Heart left ventricle (tissue), 16 donors: ENCODE measurements around the gene LMTK2. TPM values are rescaled to one million over a fixed set of nuclear protein-coding genes. Genes with fewer than 3 reads are reported as not detected.

Source experiments
- ATAC-seq, 4 donors: fragments of 200-7000 bp; cut with Tn5 transposase; one replicate each; pipeline ENCODE4 v1.9.1; 2020 to 2022; ENCODE audit warnings: moderate library complexity in 4 of 4, mild to moderate bottlenecking in 3 of 4, moderate number of reproducible peaks in 1 of 4
- DNase-seq, 5 donors: peaks; one replicate each; pipeline ENCODE4 v3.0.0-alpha.2; 2020
- H3K27ac ChIP-seq, 12 donors: fragments of 200-600 bp; sonication (generic) in 4 of 12; one replicate each; pipeline versions ENCODE4 v1.5.0 to v1.8.0; 2016 to 2022; ENCODE audit warnings: mild to moderate bottlenecking in 2 of 12
- H3K27me3 ChIP-seq, 9 donors: fragments of 200-600 bp; sonication (generic) in 2 of 9; one replicate each; pipeline versions ENCODE4 v1.5.1 to v1.8.0; 2016 to 2022; ENCODE audit warnings: mild to moderate bottlenecking in 3 of 9
- H3K36me3 ChIP-seq, 9 donors: fragments of 200-600 bp; sonication (generic) in 2 of 9; one replicate each; pipeline versions ENCODE4 v1.5.0 to v1.8.0; 2018 to 2022; ENCODE audit warnings: mild to moderate bottlenecking in 2 of 9
- H3K4me1 ChIP-seq, 12 donors: fragments of 200-600 bp; sonication (generic) in 4 of 12; one replicate each; pipeline versions ENCODE4 v1.5.0 to v1.8.0; 2016 to 2022; ENCODE audit warnings: mild to moderate bottlenecking in 3 of 12
- H3K4me3 ChIP-seq, 12 donors: fragments of 200-600 bp; sonication (generic) in 4 of 12; one replicate each; pipeline versions ENCODE4 v1.5.0 to v1.8.0; 2017 to 2022; ENCODE audit warnings: mild to moderate bottlenecking in 9 of 12, moderate library complexity in 4 of 12
- H3K9me3 ChIP-seq, 12 donors: fragments of 200-600 bp; sonication (generic) in 4 of 12; one replicate each; pipeline versions ENCODE4 v1.5.0 to v1.8.0; 2016 to 2022; ENCODE audit warnings: mild to moderate bottlenecking in 1 of 12
- POLR2A ChIP-seq, 2 donors: fragments of 450-650 bp; IDR thresholded peaks; one replicate each; pipeline ENCODE4 v1.6.1; 2017; ENCODE audit warnings: antibody characterized with exemption in 2 of 2, mild to moderate bottlenecking in 2 of 2, moderate library complexity in 2 of 2
- WGBS, 4 donors: extraction: QIAGEN DNeasy Blood & Tissue Kit in 2 of 4; methylation state at CpG; one replicate each; pipeline versions ENCODE4 v1.1.5 to v1.1.7; 2013 to 2018; 5-methylcytosine and 5-hydroxymethylcytosine counted together
- intact Hi-C, 10 donors: fragments of 100-400 bp; cut with DNase I; formaldehyde crosslinking; loops; one replicate each; pipeline versions ENCODE4 v1.11.1 to v1.14.2; 2022
- polyA plus RNA-seq, 2 donors: library from polyadenylated mRNA; stranded (reverse); fragments of 200-250 nt; gene quantifications; one replicate each; pipeline ENCODE4 v1.2.3, GENCODE V29; 2013
- total RNA-seq, 9 donors: library from RNA; depleted of rRNA in 2 of 9; stranded (reverse); fragments of >200 nt in 2 of 9; fragmentation: NEBNext Ultra II Directional in 3 of 9; extraction: Animal tissue kit (Norgen Biotek cat#: 25700) in 3 of 9; gene quantifications; one replicate each; pipeline versions ENCODE4 v1.1.0 to v1.2.4, GENCODE V29; 2016 to 2023
- TF ChIP-seq, protein P1 (sequence below), 12 donors: fragments of 200-600 bp; sonication (generic) in 4 of 12; IDR thresholded peaks; one replicate each; pipeline versions ENCODE4 v1.5.0 to v1.8.0; 2018 to 2022; ENCODE audit warnings: antibody characterized with exemption in 12 of 12, mild to moderate bottlenecking in 5 of 12
- donor health status: ischemic (EF 13 %, LVEDD 7.1; RV severe dilation, severe dysfunction).
- donor health status: healthy with polysubstance abuse.
- donor health status: DM: no; HTN: yes; CAD: no.
- donor health status: DM: no; HTN: no; CAD: no.
- donor health status: ischemic (EF 25% LVEDD 6.9; RV normal size, moderate dysfunction).
- donor health status: ischemic (EF 25% LVEDD 5.7; RV mildly dilated, moderate dysfunction).
- donor health status: healthy.
- donor health status: DM: yes; HTN: yes; CAD: no.
- donor health status: ischemic (EF 35%, LVEDD 5.7; RV mildly dilated, moderate dysfunction).
- donor health status: nonischemic (EF 11% LVEDD 7.7; RV severe dilation, severe dysfunction).
- donor health status: DM: yes; HTN: yes; CAD: no.
- donor health status: PGD.
- donor health status: ischemic (EF 29% LVEDD 5.4; RV normal size, mild dysfunction).
- donor health status: nonischemic (EF 23%, LVEDD 6.1; RV moderate dilation, normal function).

Gene LMTK2
- total and polyA plus RNA-seq, 11 donors: 6.3 to 58.3 (median 27.3) TPM

- no peak for TF ChIP-seq POLR2A (IDR thresholded peaks at IDR 0.05)
- TF ChIP-seq, protein P1, sequence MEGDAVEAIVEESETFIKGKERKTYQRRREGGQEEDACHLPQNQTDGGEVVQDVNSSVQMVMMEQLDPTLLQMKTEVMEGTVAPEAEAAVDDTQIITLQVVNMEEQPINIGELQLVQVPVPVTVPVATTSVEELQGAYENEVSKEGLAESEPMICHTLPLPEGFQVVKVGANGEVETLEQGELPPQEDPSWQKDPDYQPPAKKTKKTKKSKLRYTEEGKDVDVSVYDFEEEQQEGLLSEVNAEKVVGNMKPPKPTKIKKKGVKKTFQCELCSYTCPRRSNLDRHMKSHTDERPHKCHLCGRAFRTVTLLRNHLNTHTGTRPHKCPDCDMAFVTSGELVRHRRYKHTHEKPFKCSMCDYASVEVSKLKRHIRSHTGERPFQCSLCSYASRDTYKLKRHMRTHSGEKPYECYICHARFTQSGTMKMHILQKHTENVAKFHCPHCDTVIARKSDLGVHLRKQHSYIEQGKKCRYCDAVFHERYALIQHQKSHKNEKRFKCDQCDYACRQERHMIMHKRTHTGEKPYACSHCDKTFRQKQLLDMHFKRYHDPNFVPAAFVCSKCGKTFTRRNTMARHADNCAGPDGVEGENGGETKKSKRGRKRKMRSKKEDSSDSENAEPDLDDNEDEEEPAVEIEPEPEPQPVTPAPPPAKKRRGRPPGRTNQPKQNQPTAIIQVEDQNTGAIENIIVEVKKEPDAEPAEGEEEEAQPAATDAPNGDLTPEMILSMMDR (IDR thresholded peaks at IDR 0.05): no peak
- Histone ChIP-seq H3K4me3 (no peak overlapping the region), H3K27me3 (no peaks in the 10 kb centered on the region), H3K4me1 (peaks cover 0 to 23% (median 12%) of the 10 kb centered on the region in 12 donors), H3K36me3 (peaks cover 0 to 49% (median 21%) of the 10 kb centered on the region in 9 donors), H3K9me3 (no peaks in the 10 kb centered on the region), H3K27ac (peak overlapping the region in 8 of 12 donors; percentile 10 to 69 (median 36))
- 53 to 60% (median 59%) methylated on average over 16 of the region's 16 CpGs for WGBS, 4 donors
- peak; percentile 44 to 79 (median 77) for DNase-seq
- intact Hi-C loops: no loop called here
- ATAC-seq: peak; percentile 88 to 93 (median 91)
These were observed 71.7 kb downstream of the LMTK2 start for GRCh38 chr7:98178321-98178720.

DNA sequence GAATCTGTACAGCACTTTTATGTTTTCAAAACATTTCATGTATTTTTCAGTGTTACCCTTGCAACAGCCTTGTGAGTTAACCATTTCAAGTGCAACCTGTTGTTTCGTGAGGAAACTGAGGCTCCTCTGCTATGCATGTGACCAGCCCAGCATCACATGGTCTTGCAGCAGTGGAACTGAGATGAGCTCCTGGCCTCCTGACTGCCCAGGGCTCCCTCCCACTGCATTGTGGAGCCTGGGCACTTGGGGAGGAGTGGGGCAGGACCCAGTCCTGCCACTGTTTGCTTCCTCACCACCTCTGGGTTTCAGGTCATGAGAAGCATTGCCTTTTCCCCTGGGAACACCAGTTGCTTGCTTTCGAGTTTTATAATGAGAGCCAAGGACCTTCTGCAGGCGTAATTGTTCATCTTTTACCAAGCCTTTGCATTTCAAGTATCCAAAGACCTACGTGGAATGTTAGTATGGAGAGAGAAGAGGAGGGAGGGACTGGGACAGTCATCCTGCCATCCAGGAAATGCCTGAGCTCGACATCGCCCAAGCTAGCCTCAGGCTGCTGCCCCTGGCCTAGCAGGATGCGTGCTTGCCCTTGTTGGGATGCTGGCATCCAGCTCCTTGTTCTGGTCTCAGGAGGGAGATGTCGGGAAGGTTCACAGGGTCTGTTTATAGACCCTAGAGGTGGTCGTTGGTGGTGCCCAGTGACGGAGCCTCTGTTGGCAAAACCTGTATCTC is 72.3 kb downstream of the LMTK2 start:
- Histone ChIP-seq H3K4me1 (peaks cover 0 to 22% (median 12%) of the 10 kb centered on the region in 12 donors), H3K27me3 (no peaks in the 10 kb centered on the region), H3K4me3 (no peak overlapping the region), H3K27ac (peak overlapping the region in 3 of 12 donors; percentile 10 to 69 (median 10)), H3K9me3 (no peaks in the 10 kb centered on the region), H3K36me3 (peaks cover 0 to 48% (median 21%) of the 10 kb centered on the region in 9 donors)
- peak in 3 of 4 donors; percentile 27 to 45 (median 30) for ATAC-seq
- no peak for DNase-seq
- 75 to 88% (median 80%) methylated on average over 10 of the region's 10 CpGs for WGBS, 4 donors
- intact Hi-C loops: no loop called here
- no peak for TF ChIP-seq POLR2A (IDR thresholded peaks at IDR 0.05)
- TF ChIP-seq, protein P1 (IDR thresholded peaks at IDR 0.05): no peak

- TF ChIP-seq, protein P1 (IDR thresholded peaks at IDR 0.05): no peak
- no peak for TF ChIP-seq POLR2A (IDR thresholded peaks at IDR 0.05)
- ATAC-seq: no peak
- Histone ChIP-seq H3K27ac (no peak overlapping the region), H3K4me3 (no peak overlapping the region), H3K4me1 (peaks cover 0 to 14% (median 11%) of the 10 kb centered on the region in 12 donors), H3K9me3 (no peaks in the 10 kb centered on the region), H3K27me3 (no peaks in the 10 kb centered on the region), H3K36me3 (peaks cover 0 to 38% (median 4%) of the 10 kb centered on the region in 9 donors)
- 74 to 86% (median 80%) methylated on average over 8 of the region's 8 CpGs for WGBS, 4 donors
- intact Hi-C loops: no loop called here
- no peak for DNase-seq
These were observed 74.1 kb downstream of the LMTK2 start for GRCh38 chr7:98180751-98181150.

- no peak overlapping the region for H3K4me3 ChIP-seq
- ATAC-seq (no peak), DNase-seq (no peak)
- no peak for TF ChIP-seq POLR2A (IDR thresholded peaks at IDR 0.05)
- TF ChIP-seq, protein P1 (IDR thresholded peaks at IDR 0.05): no peak
- H3K9me3 ChIP-seq: no peaks in the 10 kb centered on the region
- WGBS, 4 donors: 94 to 95% (median 95%) methylated on average over 7 of the region's 7 CpGs
- H3K27me3 ChIP-seq: no peaks in the 10 kb centered on the region
- peaks cover 0 to 15% (median 0%) of the 10 kb centered on the region in 12 donors for H3K4me1 ChIP-seq
- H3K36me3 ChIP-seq: peaks cover 0 to 39% (median 11%) of the 10 kb centered on the region in 9 donors
- H3K27ac ChIP-seq: no peak overlapping the region
- intact Hi-C loops: no loop called here
These were observed 78.4 kb downstream of the LMTK2 start for GRCh38 chr7:98185101-98185500.
